Measurements from ENCODE around the gene COPS3.

GRCh38 chr17:17221329-17221728 is 59.7 kb downstream of the COPS3 start:
- TF ChIP-seq YY1 (IDR thresholded peaks at IDR 0.05; ENCODE audit: insufficient read depth, insufficient read length) (no peak), SUZ12 (IDR thresholded peaks at IDR 0.05; ENCODE audit: extremely low read depth, insufficient read depth, insufficient read length) (no peak)
